GM19455 (cell line): ENCODE data around the gene SLC22A6.
"Not testable (repeated sequence)": the region's sequence is repeated elsewhere in the genome, so short reads cannot be mapped to it uniquely, and the experiment has no call there.

Experiments
- ATAC-seq: cut with Tn5 transposase; IDR thresholded peaks from one replicate; pipeline ENCODE4 v1.9.1; 2021; ENCODE audit not compliant: unreplicated experiment

The SLC22A6 gene

DNA sequence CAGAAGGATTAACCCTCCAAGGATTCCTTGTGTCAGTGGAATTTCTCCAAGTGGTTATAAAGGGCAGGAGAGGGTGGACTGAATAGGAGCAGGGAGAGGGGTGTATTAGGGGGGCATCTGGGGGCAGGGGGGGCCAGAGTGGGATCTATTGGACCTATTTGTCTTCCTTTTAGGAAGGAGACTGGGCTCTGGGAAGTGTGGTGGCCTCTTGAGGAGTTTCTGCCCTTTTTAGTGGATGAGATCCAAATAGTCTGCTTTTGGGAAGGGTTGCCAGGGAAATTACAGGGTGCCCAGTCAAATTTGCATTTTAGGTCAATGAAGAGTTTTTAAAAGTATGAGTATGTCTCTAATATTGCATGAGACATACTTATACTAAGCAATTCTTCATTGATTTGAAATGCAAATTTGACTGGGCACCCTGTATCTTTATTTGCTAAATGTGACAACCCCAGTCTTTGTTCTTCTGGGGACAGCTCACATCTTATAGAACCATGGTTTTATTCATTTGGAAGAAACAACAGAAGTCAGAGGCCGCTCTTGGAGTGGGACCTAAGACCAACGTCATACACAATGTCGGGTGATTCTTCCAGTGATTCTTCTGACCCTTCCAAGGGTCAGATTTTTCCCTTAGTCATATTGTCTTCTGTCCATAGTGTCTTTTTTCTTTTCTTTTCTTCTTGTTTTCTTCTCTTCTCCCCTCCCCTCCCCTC is 429 bp upstream of the SLC22A6 start:
- no peak for ATAC-seq

DNA sequence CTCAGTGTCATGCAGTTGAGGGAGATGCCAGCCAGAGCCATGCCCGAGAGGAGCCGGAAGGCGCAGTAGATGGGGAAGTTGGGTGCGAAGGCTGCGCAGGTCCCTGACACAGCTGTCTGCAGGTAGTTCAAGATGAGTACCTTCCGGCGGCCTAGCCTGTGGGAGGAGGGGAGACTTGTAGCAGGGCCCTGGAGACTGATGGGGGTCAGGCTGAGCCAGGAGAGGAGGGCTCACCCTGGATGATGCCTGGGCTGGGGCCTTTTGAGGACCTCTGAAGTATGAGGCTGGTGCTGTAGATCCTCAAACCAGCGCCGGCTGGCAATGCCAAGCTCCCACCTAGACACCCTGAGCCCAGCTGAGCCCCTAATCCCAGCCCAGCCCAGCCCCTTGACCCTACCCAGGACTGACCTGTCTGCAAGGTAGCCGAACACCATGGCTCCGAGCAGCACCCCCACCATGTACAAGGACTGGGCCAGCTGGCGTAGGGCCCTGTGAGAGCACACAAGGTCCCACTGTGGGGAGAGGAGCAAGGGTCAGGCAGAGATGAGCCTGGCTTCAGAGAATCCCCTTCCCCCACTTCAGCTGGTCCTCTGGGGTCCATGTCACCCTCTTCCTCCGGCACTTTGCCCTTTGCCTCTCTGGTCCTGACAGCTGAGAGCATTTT is 1.1 kb downstream of the SLC22A6 start:
- no peak for ATAC-seq

DNA sequence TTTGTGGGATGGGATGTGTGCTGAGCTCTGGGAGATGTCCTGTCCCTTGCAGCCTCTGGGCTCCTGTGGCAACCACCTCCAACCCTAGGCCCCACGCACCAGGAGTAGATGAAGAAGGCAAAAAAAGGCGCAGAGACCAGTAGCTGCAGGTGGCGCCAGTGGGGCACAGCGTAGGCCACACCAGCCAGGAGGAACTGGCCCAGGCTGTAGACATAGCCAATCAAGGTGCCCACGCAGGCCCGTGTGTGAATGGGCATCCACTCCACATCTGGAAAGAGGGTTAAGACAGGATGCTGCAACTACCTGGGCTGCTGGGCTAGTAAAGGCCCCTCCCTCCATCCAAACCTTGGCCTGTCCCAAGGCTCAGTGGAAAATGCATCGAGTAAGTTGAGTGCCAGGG is 3.0 kb downstream of the SLC22A6 start:
- no peak for ATAC-seq

DNA sequence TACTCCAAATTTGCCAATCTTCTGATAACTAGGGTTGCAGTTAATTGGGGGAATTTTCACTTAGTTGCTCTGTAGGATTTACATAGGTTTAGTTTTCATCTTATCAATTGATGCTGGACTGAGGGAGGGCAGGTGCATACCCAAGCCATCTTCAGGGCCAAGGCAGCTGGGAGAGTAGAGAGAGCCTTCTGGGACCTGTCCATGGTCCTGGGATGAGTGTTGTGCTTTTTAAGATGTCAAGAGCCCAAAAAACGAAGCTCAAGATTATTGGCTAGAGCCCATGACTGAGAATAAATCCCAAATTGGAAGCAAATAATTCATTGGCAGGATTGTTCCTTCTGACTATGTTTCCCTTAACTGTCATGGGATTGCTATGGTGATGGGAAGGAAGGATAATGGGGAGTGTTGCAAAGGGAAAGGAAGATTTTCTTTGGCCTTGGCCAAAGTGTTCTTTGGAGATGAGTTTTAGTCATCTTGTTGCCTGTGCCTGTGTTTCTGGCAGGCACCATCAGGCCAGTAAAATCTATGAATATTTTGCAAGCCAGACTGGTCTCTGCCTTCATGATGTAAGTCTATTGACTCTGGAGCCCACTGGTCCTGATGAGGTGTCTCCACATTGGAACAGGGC is 4.5 kb downstream of the SLC22A6 start:
- ATAC-seq = no peak

DNA sequence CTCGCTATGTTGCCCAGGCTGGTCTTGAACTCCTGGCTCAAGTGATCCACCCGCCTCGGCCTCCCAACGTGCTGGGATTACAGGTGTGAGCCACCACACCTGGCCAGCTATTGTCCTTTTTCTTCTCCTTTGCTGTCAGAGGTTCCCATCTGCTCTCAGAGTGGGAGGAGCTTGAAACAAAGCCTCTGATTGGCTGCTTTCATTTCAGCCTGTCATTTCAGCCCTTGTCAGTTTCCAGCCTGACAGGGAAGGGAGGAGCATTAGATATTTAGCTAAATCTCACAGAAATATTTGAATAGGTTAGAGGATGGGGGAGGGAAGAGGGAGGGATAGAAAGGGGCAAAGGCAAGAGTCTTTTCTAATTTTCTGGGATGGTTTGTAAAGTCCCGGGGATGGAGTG is 8.7 kb downstream of the SLC22A6 start:
- no peak for ATAC-seq

DNA sequence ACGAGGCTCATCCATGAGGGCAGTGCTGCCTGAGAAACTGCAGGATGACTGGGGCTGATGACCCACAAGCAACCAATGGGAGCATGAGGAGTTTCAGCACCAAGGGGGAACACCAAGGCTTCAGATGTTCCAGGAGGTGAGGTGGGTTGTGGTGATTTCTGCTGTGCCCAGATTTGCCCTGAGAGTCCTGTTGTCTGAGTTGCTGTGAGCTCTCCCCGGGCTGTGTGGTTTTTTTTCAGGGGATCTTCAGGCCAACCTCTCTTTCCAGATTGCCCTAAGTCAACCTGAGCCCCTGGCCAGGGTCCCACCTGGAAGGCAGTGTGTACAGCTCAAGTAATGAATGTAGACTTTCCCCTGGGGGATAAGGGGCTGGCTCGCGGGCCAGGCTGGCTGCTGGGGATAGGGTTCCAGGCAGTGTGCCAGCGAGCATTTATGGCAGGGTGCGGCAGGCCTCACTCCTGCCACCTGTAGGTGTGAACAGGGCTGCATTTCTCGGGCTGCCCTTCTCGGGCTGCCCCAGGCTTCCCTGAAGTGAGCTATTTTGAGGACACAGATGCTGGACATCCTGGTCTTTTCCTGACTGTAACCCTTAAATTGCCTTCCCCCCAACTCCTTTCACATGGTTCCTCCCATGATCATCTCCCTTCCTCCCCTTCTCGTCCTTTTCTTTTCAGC is 9.8 kb downstream of the SLC22A6 start:
- no peak for ATAC-seq

DNA sequence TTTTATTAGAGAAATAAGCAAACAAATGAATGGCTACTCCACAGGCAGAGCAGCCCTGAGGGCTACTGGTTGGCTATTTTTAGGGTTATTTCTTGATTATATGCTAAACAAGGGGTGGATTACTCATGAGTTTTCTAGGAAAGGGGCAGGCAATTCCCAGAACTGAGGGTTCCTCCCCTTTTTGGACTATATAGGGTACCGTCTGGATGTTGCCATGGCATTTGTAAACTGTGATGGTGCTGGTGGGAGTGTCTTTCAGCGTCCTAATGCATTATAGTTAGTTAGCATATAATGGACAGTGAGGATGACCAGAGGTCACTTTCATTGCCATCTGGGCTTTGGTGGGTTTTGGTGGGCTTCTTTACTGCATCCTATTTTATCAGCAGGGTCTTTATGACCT is 19.2 kb downstream of the SLC22A6 start:
- ATAC-seq = no peak

DNA sequence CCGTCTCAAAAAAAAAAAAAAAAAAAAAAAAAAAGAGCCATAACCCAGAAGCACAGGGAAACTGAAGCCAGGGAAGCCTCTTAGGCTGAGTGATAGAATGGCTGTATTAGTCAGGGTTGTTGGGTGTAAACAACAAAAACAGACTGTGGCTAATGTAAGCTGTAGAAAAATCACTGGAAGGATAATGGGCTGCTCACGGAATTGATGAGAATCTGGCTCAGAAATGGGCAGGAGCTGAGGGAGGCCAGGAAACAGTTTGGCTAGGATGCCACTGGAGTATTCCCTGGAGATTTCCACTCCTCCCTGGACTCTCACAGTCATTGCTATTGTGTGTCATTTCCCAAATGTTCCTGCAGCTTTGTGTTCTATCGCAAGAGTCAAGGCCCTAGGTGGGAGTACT is 22.4 kb downstream of the SLC22A6 start:
- ATAC-seq = no peak

DNA sequence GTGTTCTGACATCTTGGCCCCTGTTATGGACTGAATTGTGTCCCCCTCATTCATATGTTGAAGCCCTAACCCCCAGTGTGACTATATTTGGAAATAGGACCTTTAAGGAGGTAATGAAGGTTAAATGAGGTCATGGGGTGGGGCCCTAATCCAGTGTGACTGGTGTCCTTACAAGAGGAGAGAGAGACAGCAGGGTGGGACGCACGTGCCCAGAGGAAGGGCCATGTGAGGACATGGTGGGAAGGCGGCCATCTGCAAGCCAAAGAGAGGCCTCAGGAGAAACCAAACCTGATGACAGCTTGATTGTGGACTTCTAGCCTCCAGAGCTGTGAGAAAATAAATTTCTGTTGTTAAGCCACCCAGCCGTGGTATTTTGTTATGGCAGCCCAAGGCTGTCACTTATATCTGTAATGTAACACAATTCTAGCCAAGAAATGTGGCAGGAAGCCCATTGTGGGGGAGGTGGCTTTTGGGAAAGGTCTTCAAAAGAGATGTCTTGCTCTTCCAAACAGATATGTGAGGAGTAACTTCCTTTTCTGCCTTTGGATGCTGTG is 23.7 kb downstream of the SLC22A6 start:
- ATAC-seq = no peak

DNA sequence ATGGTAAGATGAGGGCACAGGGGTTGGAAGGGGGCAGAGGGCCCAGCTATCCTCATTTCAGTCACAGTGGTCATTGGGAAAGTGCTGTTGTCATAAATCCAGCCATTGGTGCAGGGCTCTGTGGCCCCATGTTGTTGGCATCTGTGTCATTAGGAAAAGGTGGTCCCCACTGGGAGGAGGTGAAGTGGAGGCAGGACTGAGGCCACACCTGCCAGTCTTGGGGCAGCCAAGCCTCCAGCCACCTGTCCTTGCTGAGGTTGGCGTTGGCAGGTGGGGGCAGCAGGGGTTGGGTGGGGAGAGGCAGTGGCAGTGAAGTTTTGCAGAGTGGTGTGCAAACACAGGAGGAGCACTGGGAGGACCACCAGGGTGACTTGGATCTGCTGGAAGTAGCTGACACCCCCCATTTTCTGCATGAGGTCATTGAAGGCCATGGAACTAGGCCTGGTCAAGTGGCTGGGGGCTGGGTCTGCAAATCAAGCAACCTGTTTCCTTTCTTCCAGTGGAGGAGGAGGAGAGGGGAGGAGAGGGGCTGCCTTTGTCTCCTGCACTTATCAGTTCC is 25.3 kb downstream of the SLC22A6 start:
- no peak for ATAC-seq

DNA sequence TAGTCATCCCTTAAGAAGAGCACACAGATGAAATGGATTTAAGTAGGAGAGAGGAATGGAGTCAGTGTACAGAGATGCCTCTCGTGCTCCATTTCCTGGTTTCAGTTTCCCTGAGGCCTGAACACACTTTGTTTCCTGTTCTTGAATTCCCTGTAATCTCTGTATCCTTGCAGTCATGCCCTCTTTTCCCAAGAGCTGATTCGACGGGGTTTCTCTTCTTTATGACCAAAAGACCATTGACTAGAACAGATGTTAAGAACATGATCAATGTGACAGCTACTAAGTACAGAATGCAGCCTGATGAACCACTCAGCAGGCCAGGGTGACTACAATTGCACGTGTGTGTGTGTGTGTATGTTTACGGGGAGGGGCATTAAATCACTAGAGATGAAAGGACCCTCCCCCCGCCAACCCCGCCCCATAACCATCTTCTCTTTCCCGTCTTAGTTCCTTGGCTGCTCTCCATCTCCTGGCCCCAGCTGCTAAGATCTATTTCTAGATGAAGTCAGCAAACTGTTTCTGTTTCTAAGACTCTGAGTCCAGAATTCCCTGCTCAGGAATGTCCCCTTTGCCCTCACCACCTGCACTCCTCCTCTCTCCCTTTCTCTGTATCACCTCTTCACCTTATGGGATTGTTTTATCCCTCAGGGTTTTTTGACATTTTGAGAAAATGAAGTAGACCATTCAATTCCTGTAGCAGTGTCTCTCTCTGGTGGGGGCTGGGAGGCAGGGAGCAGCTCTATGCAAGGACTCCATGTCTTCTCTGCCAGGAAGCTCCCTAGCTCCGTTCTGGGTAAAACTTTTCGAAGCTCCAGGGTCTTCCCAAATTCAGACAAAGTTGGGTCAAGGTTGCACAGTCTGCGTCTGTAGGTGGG is 26.0 kb downstream of the SLC22A6 start:
- ATAC-seq = no peak

DNA sequence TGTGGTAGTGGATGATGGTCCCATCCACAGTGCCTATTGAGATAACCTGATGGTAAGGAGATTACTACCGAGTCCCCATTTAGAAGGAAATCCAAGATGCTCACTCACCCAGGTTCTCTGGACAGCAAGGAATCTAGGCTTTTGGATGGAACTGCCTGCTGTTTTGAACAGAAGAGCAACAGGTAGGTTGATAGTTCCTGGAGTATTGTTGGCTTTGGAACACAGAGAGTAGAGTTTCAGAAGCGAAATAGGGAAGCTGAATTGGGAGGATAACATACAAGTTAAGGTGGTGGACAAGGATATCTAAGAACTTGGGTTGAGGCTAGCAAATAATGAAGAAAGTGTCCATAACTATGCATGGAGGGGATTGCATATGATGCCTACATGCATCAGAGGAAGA is 27.6 kb downstream of the SLC22A6 start:
- ATAC-seq = no peak

DNA sequence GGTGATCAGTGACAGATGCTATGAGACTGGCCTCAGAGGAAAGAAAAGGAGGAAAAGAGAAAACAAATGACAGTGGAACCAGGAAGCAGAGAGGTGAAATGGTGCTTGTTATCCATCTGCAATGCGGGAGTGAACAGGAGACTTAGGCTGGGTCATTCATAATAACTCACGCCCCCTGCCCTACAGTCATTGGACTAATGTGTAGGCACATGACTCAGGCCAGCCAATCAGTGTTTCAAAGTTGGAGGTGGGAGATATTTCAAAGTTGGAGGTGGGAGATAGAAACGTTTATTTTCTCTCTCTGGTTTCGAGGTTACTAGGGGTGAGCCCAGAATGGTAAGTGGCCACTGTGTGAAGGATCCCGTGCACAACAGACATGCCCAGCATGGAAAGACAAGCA is 30.3 kb downstream of the SLC22A6 start:
- no peak for ATAC-seq

DNA sequence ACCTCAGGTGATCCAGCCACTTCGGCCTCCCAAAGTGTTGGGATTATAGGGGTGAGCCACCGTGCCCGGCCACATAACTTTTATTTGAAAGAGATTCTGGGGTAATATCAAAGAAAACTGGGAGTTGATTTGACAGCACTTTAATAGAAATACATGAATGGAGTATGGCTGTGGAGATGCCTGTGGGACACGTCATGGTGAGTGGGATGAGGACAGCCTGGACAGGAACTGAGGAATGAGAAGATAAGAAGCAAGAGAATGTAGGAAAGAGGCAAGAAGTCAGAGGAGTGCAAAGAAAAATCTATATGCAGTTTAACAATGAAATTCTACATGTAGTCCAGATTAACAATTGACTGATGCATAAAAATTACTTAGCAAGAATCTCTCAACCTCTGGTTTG is 31.0 kb downstream of the SLC22A6 start:
- no peak for ATAC-seq

DNA sequence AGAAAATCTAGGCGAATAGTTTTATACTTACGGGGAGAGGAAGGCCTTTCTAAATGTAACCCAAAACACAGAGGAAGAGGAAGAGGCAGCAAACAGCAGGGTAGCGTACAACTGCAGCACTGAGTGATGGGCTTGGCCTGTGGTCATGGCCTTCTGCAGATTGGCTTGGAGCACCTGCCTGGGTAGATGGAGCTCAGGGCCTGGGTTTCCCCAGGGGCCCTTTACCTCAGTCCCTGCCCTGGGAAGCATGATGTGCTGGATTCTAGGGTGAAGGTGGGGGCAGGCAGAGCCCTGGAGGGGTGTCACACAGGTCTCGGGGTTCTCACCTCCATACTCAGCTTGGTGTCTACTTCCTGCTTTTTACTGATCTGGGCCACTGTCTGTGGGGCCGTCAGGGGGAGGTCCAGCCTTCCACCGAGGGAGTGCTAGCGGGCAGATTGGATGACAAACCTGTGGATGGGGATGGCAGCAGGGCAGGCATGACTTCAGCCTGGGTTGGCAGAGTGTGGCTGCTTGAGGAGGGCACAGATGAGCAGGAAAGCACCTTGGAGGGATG is 35.9 kb downstream of the SLC22A6 start:
- ATAC-seq = no peak

DNA sequence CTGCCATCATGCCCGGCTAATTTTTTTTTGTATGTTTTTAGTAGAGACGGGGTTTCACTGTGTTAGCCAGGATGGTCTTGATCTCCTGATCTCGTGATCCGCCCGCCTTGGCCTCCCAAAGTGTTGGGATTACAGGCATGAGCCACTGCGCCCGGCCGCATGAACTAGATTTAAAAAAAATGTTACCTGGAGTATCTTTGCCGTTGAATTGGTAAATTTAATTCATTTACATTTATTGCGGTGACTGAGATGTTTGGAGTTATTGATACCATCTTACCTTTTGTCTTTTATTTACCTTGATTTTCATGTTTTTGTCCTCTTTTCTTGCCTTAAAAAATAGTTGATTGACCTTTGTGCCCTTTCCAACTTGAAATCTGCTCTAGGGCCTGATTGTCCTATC is 39.2 kb downstream of the SLC22A6 start:
- ATAC-seq = not testable (repeated sequence)

DNA sequence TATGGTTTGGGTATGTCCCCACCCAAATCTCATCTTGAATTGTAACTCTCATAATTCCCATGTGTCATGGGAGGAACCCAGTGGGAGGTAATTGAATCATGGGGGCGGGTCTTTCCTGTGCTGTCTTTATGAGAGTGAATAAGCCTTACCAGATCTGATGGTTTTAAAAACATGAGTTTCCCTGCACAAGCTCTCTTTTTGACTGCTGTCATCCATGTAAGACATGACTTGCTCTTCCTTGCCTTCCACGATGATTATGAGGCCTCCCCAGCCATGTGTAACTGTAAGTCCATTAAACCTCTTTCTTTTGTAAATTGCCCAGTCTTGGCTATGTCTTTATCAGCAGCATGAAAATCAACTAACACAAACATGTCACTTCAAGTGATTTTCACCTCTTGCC is 47.2 kb downstream of the SLC22A6 start:
- ATAC-seq = not testable (repeated sequence)

DNA sequence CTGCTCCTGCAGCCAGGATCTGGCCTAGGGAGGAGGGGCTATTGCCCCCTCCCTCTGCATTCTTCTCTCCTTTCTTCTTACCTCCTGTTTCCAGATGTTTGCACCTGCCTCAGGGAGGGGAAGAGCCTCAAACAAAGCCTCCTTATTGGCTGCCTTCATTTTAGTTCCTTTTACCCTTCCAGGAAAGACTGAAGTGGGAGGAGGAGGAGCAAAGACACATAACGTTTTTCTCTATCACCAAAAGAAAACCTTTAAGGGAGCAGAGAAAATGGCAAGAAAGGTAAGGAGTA is 50.3 kb downstream of the SLC22A6 start:
- no peak for ATAC-seq

DNA sequence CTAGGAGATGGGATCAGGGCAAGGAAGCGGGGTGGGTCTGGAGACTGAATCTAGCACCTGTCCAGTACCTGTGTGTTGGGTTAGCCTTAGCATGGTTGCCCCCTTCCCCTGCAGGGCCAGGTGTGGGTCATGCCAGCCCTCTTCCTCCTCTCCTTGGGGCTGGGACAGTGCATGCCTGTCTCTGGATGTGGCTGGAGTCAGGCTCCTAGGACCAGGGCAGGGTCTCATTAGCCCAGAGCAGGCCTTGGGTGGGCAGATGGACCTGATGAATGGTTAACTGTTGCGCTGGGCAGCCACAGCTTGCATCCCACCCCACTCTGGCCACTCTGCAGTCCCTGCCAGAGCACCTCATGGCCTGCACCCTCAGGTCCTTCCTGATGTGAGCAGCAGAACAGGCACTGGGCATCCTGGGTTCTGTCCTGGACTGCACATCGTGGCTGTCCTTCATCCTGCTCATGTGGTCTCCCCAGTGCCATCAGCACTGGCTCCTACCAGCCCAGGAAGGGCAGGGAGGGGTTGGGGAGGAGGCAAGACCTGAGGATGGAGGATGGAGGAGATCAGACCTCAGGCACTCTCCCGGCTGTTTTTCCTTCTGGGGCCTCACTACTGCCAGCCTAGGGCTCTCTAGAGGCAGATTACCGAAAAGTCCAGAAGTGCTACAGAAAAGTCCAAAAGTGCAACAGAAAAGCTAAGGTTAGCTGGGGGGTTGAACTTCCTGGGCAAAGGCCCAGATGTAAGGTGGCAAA is 50.8 kb downstream of the SLC22A6 start:
- no peak for ATAC-seq

DNA sequence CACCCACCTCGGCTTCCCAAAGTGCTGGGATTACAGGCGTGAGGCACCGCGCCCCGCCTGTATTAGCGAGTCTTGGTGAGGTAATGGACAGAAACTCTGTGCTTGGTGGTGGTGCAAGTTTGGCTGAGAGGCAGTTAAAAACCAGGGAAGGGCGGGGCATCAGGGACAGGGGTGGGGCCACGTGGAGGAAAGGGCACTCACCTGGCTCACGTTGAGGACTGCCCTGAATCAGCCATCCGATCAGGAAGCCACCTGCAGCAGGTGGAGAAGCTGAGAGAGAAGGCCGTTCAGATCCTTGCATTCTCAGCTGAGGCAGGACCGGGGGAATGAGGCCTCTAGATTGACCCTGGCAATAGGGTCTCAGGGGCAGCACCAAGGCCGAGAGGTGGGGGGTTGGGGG is 51.5 kb downstream of the SLC22A6 start:
- no peak for ATAC-seq
